Transverse colon (tissue), 4 donors: ENCODE data around the gene FCHO2. TPM values are rescaled to one million over a fixed set of nuclear protein-coding genes. Genes with fewer than 3 reads are reported as not detected.

Experiments
- DNase-seq: peaks from one replicate; pipeline ENCODE4 v3.0.0-alpha.2; 2019
- H3K27ac ChIP-seq, 4 donors: fragments of 200-600 bp; sonication (generic); 2 replicates each; pipeline ENCODE4 v1.5.1; 2016 to 2018; ENCODE audit warnings: inconsistent platforms in 4 of 4
- H3K27me3 ChIP-seq: fragments of 200-600 bp; sonication (generic); 2 replicates; pipeline ENCODE4 v1.5.1; 2017; ENCODE audit warnings: inconsistent platforms
- H3K36me3 ChIP-seq, 4 donors: fragments of 200-600 bp; sonication (generic); 2 replicates each; pipeline ENCODE4 v1.5.1; 2017 to 2019; ENCODE audit warnings: inconsistent platforms in 4 of 4
- H3K4me1 ChIP-seq, 4 donors: fragments of 200-600 bp; sonication (generic); 2 replicates each; pipeline ENCODE4 v1.5.1; 2017 to 2020; ENCODE audit warnings: inconsistent platforms in 4 of 4
- H3K4me3 ChIP-seq, 4 donors: fragments of 200-600 bp; sonication (generic); 1 replicate in 1 of 4; 2 replicates in 3 of 4; pipeline versions ENCODE4 v1.5.1 to v1.6.1; 2017 to 2019; ENCODE audit warnings: inconsistent platforms in 4 of 4
- H3K9me3 ChIP-seq, 2 donors: fragments of 200-600 bp; sonication (generic); 2 replicates each; pipeline ENCODE4 v1.5.1; 2017 to 2019; ENCODE audit warnings: inconsistent platforms in 2 of 2
- EP300 ChIP-seq: sonication (generic); formaldehyde crosslinking; IDR thresholded peaks from one replicate; pipeline ENCODE4 v1.6.1; 2017; ENCODE audit warnings: antibody characterized with exemption, low read depth
- POLR2A ChIP-seq: fragments of 450-650 bp; IDR thresholded peaks from one replicate; pipeline ENCODE4 v1.6.1; 2016; ENCODE audit warnings: antibody characterized with exemption, mild to moderate bottlenecking, moderate library complexity
- POLR2AphosphoS5 ChIP-seq, 3 donors: sonication (generic); formaldehyde crosslinking; IDR thresholded peaks; one replicate each; pipeline ENCODE4 v1.6.1; 2016; ENCODE audit warnings: antibody characterized with exemption in 3 of 3
- WGBS, 2 donors: methylation state at CpG; one replicate each; pipeline ENCODE4 v1.1.5; 2018; ENCODE audit warnings: low coverage in 1 of 2; 5-methylcytosine and 5-hydroxymethylcytosine counted together
- in situ Hi-C, 4 donors: fragments of 200-750 bp; cut with MboI; loops; one replicate each; pipeline versions ENCODE4 v1.15.0 to v1.15.1; 2017; ENCODE audit warnings: low sequenced_read_pairs in 3 of 4, low pct_ligation_motif_present in 1 of 4, low pct_unique_long_range_greater_than_20kb in 1 of 4
- intact Hi-C: fragments of 100-400 bp; cut with DNase I; formaldehyde crosslinking; loops from one replicate; pipeline ENCODE4 v1.15.1; 2023; ENCODE audit warnings: low total_unique reads
- total RNA-seq, 4 donors: library from RNA; depleted of rRNA; stranded (reverse); fragments of >200 nt; gene quantifications; one replicate each; pipeline ENCODE4 v1.1.0, GENCODE V29; 2016
- TF ChIP-seq, protein P1 (sequence below), 5 experiments: fragments of 200-600 bp in 3 of 5; fragments of 450-650 bp in 2 of 5; sonication (generic) in 3 of 5; IDR thresholded peaks; 1 replicate in 2 of 5; 2 replicates in 3 of 5; pipeline ENCODE4 v1.5.1; 2016 to 2017; ENCODE audit warnings: antibody characterized with exemption in 5 of 5, inconsistent platforms in 3 of 5, mild to moderate bottlenecking in 2 of 5, moderate library complexity in 1 of 5

FCHO2 gene
- total RNA-seq, 4 donors from 2014 or later: 25.8 to 45.4 (median 29.2) TPM

DNA sequence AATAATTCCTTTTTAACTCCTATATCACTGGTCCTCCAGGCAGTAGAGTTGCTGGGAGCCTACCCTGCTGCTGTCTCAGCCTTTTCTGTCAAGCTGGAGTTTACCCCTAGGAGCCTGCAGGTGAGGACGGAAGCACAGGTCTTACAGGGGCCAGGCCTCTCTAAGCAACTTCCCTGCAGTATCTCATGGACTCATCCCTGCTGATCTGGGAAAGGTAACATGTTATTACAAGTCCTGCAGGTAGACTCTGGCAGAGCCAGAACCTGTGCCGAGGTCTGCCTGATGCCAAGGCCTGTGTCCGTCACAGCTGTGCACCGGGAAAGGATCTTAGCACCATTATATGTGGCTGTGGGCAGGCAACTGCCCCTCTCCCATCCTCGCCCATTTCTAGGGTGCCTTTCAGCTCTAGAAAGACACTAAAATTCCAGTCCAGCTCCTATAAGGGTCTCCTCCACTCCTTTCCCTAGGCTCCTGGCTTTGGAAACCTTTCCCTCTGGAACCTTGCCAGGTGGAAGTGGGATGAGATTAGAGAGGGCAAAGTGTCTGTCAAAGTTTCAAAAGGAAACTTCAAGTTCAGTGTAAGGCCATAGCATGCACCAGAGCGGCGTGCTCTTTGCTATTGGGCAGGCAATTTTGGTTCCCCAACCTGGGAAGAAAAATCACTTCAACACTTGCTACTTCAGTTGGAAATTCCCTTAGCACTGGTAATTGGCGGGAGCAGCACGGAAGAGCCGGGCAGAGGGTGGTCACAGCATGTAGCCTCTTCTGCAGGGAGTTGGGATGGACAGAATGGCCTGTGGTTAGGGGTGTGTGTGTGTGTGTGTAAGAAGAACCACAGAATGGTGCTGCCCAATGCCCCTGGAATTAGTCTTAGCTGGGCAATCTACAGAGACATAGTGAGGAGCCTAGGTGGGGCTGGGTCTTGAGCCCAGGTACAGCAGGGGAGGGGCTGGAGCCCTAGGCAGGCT lies 182.0 kb downstream of the FCHO2 start:
- no peaks in the 10 kb centered on the region for H3K27me3 ChIP-seq
- in situ Hi-C loops (no loop called here), intact Hi-C loops (no loop called here)
- H3K27ac ChIP-seq: no peak overlapping the region
- WGBS, 2 donors: 87% methylated on average over 3 to 10 of the region's 10 CpGs
- H3K9me3 ChIP-seq: no peaks in the 10 kb centered on the region
- H3K36me3 ChIP-seq: no peaks in the 10 kb centered on the region
- H3K4me1 ChIP-seq: peaks cover 0 to 11% (median 4%) of the 10 kb centered on the region in 4 donors
- DNase-seq: no peak
- no peak overlapping the region for H3K4me3 ChIP-seq
- TF ChIP-seq, protein P1, sequence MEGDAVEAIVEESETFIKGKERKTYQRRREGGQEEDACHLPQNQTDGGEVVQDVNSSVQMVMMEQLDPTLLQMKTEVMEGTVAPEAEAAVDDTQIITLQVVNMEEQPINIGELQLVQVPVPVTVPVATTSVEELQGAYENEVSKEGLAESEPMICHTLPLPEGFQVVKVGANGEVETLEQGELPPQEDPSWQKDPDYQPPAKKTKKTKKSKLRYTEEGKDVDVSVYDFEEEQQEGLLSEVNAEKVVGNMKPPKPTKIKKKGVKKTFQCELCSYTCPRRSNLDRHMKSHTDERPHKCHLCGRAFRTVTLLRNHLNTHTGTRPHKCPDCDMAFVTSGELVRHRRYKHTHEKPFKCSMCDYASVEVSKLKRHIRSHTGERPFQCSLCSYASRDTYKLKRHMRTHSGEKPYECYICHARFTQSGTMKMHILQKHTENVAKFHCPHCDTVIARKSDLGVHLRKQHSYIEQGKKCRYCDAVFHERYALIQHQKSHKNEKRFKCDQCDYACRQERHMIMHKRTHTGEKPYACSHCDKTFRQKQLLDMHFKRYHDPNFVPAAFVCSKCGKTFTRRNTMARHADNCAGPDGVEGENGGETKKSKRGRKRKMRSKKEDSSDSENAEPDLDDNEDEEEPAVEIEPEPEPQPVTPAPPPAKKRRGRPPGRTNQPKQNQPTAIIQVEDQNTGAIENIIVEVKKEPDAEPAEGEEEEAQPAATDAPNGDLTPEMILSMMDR (IDR thresholded peaks at IDR 0.05): no peak
- TF ChIP-seq EP300: no peak
- no peak for TF ChIP-seq POLR2AphosphoS5 (IDR thresholded peaks at IDR 0.05)
- no peak for TF ChIP-seq POLR2A

DNA sequence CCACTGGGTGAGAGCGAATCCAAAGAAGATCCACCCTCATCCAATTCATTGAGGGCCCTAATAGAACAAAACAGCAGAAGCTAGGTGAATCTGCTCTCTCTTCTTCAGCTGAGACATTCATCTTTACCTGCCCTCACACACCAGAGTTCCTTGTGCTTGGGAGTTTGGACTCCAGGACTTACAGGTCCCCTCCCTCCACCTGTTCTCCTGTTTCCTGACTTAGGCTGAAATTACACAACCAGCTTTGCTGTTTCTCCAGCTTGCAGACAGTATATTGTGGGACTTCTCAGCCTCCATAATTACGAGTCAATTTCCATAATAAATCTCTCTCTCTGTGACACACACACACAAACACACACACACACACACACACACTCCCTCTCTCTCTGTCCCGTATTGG lies 183.6 kb downstream of the FCHO2 start:
- Histone ChIP-seq H3K9me3 (no peaks in the 10 kb centered on the region), H3K27ac (no peak overlapping the region), H3K36me3 (no peaks in the 10 kb centered on the region), H3K4me1 (peaks cover 0 to 5% (median 1%) of the 10 kb centered on the region in 4 donors), H3K4me3 (no peak overlapping the region), H3K27me3 (no peaks in the 10 kb centered on the region)
- TF ChIP-seq, protein P1 (IDR thresholded peaks at IDR 0.05): no peak
- no peak for TF ChIP-seq POLR2A
- TF ChIP-seq EP300: no peak
- TF ChIP-seq POLR2AphosphoS5 (IDR thresholded peaks at IDR 0.05): no peak
- no peak for DNase-seq
- WGBS, 2 donors: 51 to 64% methylated on average over 3 of the region's 3 CpGs
- intact Hi-C loops (no loop called here), in situ Hi-C loops (no loop called here)

Other genes starting within 250 kb of the FCHO2 start
- 100 to 1,000 TPM in 2 of 4 donors, 10 to 100 TPM in 2; 30.3 to 391 (median 102) TPM for gene TNPO1, start 139.4 kb upstream of the FCHO2 start, total RNA-seq
- 100 to 1,000 TPM in 2 of 4 donors, 10 to 100 TPM in 2; 32.8 to 179 (median 114) TPM for gene TMEM171, start 164.5 kb downstream of the FCHO2 start, total RNA-seq
- under 1 TPM in 1 of 4 donors, not detected in 3; 0.64 TPM for gene TMEM174, start 217.2 kb downstream of the FCHO2 start, total RNA-seq